Stimulated activated CD4-positive, alpha-beta T cell treated with anti-CD3 and anti-CD28 coated beads, TNF-alpha, amount 100 ng/mL, for 24 hours (primary cell): ENCODE results near the gene BMP7.
"Not testable (repeated sequence)": the region's sequence is repeated elsewhere in the genome, so short reads cannot be mapped to it uniquely, and the experiment has no call there.

Experiments
- DNase-seq, 3 experiments: peaks; one replicate each; pipeline ENCODE4 v3.0.0-alpha.2; 2020; ENCODE audit warnings: low read depth in 3 of 3

Gene BMP7

DNA sequence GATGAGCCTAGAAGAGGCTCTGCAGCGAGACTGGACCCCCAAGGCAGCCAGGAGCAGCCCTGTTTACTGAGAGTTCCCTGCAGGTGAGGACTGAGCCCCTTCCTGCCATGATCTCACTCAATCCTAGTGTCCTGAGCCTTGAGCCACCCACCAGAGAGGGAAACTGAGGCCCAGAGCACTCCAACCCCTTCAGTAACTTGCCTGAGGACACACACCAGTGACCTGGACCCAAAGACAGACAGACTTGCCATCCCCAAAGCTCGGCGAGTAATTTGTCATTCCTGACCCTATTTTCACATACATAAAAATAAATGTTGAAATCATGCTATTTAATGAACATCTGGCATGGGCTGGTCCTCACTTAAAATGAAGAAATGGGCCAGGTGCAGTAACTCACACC lies 16.7 kb downstream of the BMP7 start:
- no peak for DNase-seq

GRCh38 chr20:57249073-57249472 lies 17.4 kb downstream of the BMP7 start:
- DNase-seq = no peak

GRCh38 chr20:57248132-57248797 lies 18.2 kb downstream of the BMP7 start:
- no peak for DNase-seq

DNA sequence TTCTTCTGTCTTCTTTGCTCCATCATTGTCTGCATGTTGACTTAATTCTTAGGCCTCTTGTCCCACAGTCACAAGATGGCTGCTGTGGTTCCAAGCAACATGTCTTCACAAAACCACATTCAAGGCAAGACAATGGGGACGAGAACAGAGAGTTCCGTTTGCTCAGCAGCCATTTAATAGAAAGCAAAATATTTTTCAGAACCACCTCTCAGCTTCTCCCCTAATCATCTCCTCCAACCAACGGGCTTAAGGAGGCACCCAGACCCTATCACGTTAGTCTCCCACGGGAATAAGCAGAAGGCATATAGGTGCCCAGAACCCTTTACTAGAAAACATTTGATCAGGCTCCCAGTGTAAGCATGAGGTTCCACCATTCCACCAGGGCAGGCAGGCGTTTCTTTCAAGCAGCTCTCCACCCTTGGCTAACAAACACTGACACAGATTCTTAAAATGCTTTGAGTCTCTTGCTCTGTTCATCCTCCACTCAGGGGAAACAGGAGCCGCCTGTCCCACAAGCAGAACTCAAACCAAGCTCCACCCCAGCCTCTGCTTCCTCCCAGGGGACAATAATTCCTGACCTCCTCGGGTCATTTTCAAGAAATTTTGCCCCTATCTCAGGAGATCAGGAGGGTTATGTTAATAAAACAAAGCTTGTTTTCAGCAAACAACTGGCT lies 19.0 kb downstream of the BMP7 start:
- no peak for DNase-seq

DNA sequence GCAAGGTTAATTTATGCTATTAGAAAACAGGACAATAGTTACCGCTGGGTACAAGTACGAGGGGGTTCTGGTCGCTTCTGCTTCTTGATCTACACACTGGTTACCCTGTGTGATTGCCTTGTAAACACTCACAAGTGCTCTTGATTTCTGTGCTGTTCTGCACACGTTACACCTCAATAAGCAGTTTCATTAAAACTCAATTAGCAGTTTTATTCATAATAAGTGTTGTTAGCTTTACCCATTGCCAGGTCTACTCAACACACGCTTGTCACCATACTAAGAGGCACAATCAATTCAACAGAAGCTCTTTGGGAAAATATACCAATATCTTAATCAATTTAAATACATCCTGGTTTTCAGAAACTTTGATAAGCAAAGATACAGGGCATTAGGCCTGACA lies 20.4 kb downstream of the BMP7 start:
- no peak for DNase-seq

DNA sequence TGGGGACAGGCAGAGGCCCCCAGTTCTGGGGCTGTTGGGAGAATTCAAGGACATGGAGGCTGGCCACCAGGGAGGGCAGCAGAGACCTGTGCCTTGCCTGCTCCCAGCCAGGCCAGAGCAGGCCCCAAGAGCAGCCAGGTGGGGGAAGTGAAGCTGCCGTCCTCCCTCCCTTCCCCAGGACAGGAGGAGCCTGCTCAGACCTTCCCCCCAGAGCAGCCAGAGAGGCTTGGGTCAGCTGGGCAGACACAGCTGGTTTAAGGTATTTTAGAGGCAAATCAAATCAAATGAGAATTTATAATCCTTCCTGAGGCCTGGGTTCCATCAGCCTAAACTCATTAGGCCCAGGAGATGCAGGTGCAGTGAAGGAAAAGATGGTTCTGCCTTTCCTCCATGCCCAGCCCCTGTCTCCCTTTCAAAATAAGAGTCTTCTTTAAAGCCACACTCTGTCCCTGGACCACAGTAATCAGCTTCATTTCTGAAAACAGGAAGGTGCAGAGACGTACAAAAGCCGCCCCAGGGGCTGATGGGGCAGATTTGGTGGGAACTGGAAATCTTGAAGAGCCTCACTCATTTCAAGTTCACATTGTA lies 21.7 kb downstream of the BMP7 start:
- no peak for DNase-seq

DNA sequence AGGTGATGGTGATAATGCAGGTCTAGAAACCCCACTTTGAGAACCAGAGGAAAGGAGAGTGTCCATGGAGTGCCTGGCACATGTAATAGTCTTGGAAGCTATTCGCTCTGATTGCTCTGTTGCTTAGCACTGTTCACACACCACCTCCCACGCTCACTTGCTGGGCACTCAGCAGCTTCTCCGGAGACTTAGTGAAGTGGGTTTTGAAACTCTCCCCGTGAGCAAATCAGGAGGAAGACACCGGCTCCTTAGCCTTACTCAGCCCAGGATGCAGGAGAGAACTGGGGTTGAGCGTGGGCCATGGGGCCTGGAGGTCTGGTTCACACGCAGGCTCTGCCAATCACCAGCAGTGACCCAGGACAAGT lies 22.2 kb downstream of the BMP7 start:
- DNase-seq = no peak

- DNase-seq = no peak
These were observed 22.8 kb downstream of the BMP7 start for GRCh38 chr20:57243480-57244220.

DNA sequence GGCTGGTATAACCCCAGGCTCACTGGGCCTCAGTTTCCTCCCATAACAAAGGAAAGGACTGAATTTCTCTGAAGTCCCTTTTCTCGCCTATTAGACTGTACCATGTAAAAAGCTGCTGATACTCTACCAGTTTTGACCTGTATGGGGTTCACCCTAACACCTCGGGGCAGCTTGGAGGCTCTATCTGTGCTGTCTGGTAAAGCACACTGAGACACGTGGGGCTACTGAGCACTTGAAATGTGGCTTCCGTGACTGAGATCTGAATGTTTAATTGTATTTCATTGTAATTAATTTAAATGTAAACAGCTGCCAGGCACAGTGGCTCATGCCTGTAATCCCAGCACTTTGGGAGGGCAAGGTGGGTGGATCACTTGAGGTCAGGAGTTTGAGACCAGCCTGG lies 24.0 kb downstream of the BMP7 start:
- no peak for DNase-seq

DNA sequence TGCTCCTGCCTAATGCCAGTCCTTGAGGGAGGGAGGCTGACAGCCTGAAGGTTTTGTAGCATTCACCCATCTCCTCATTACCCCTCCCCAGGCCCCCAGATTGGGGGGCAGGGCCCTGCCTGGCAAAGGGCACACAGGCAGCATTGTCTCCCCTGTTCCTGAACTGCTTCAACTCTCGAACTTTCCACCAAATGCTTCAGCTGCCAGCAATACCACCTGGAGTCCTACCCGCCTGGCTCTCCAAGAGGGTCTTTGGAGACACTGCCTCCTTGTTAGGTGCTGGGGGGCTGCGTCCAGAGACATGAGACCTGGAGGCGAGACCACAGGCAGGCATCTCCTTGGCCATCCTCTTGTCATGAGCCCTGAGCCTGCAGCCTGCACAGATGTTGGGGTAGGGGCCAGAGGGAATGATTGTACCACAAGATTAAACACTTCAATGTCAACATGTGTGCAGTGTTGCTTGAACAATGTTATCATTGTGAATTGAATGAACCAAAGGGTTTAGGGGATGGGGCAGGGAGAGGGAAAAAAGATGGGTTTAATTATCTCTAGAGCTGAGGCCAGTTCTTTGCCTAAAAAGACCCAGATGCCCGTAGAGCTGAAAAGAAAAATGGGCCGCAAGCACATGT lies 25.0 kb downstream of the BMP7 start:
- DNase-seq = no peak

DNA sequence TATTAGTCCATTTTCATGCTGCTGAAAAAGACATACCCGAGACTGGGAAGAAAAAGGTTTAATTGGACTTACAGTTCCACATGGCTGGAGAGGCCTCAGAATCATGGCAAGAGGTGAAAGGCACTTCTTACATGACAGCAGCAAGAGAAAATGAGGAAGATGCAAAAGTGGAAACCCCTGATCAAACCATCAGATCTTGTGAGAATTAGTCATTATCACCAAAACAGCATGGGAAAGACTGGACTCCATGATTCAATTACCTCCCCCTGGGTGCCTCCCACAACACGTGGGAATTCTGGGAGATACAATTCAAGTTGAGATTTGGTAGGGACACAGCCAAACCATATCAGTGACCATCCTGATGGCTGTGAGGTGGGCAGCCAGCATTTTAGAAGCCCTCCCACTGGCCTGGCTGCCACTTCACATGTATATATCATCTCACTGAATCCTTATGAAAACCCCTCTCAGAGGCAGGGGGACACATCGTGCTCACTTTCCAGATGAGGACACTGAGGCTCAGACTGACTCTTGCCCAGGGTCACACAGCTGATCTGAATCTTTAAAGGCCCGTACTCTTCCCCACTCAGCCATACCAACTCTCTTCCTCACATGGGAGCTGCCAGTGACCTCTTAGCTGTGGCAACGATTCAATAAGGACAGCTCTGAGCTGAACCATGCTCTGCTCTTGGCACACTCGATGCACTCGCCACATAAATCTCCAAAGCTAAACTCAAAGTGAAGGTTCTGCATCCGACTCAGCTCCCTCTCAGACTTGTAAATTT lies 25.7 kb downstream of the BMP7 start:
- DNase-seq = no peak

DNA sequence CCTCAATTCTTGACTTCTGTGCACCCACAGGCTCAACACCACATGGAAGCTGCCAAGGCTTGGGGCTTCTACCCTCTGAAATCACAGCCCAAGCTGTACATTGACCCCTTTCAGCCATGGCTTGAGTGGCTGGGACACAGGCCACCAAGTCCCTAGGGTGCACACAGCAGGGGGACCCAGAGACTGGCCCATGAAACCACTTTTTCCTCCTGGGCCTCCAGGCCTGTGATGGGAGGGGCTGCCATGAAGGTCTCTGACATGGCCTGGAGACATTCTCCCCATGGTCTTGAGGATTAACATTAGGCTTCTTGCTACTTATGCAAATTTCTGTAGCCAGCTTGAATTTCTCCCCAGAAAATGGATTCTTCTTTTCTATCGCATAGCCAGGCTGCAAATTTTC lies 26.7 kb downstream of the BMP7 start:
- DNase-seq = not testable (repeated sequence)

DNA sequence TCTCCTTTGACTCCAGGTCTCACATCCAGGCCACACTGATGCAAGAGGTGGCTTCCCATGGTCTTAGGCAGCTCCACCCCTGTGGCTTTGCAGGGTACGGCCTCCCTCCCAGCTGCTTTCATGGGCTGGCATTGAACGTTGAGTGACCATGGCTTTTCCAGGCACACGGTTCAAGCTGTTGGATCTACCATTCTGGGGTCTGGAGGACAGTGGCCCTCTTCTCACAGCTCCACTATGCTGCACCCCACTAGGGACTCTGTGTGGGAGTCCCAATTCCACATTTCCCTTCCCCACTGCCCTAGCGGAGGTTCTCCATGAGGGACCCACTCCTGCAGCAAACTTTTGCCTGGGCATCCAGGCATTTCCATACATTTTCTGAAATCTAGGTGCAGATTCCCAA lies 27.1 kb downstream of the BMP7 start:
- not testable (repeated sequence) for DNase-seq

- DNase-seq = no peak
These were observed 28.4 kb downstream of the BMP7 start for GRCh38 chr20:57238089-57238488.

DNA sequence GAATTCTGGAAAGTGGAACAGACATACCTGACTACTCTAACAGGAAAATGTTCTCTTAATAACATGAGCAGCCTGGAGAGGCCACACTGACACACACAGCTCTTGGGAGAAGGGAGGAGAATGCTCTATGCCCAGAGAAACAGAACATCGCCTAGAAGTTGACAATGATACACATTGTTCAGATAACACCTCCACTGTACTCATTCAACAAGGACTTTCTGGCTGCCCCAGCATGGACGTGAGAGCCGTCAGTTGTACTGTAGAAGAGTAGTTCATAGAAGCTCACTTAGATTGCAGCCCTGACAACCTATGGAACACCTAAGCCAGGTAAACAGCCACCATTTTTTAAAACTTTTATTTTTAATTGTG lies 28.9 kb downstream of the BMP7 start:
- DNase-seq = no peak

- no peak for DNase-seq
These were observed 29.4 kb downstream of the BMP7 start for GRCh38 chr20:57236813-57237584.

GRCh38 chr20:57234556-57235251 lies 31.7 kb downstream of the BMP7 start:
- no peak for DNase-seq

- DNase-seq = no peak
These were observed 34.5 kb downstream of the BMP7 start for GRCh38 chr20:57231951-57232428.

DNA sequence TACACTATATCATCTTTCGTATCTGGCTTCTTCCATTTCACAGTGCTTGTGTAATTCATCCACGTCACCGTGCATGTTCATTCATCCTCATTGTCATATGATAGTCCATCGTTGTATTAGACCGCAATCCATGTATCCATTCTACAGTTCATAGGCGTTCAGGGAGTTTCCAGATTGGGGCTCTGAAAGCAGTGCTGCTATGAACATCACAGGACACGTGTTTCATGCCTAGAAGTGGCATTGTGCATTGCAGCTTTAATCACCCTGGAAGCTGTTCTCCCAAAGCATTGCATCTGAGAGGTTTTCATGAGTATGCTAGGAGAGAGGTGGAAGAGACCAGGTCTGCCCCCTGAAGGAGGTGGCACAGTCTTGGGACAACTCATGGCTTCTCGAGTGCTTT lies 35.3 kb downstream of the BMP7 start:
- DNase-seq = no peak

DNA sequence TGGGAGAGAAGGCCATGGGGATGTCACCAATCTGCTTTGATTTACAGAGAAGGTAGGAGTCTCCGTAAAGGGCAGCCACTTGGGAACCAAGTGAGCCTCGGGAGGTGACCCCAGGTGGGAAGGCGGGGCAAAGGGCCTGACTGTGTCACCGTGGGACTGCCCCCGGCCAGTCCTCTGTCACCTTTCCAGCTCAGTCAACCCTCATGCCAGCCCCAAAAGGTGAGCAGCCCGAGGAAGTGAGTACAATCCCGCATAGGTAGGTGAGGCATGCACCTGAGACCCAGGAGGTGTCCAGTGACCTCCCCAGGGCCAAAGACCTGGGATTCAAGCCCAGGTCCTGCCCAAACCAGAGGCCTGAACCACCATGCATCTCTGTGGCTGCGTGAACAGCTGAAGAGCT lies 36.2 kb downstream of the BMP7 start:
- DNase-seq = no peak
